Stomach (tissue), 9 donors: ENCODE data around the gene KREMEN2. TPM values are rescaled to one million over a fixed set of nuclear protein-coding genes. Genes with fewer than 3 reads are reported as not detected.
A peak's percentile ranks its signal among the peaks of the same experiment; 100 is the strongest.

Experiments
- DNase-seq, 2 donors: peaks; one replicate each; pipeline versions ENCODE4 v3.0.0 to v3.0.0-alpha.2; 2013 to 2019
- H3K27ac ChIP-seq, 5 donors: fragments of 200-600 bp in 4 of 5; sonication (generic) in 4 of 5; one replicate each; pipeline ENCODE4 v1.5.1; 2013 to 2019; ENCODE audit warnings: mild to moderate bottlenecking in 1 of 5, moderate library complexity in 1 of 5
- H3K27me3 ChIP-seq, 3 donors: fragments of 200-600 bp; sonication (generic); one replicate each; pipeline ENCODE4 v1.5.1; 2017 to 2019; ENCODE audit warnings: mixed run types in 1 of 3
- H3K36me3 ChIP-seq, 4 donors: fragments of 200-600 bp; sonication (generic); 1 replicate in 3 of 4; 2 replicates in 1 of 4; pipeline ENCODE4 v1.5.1; 2016 to 2019
- H3K4me1 ChIP-seq, 4 donors: fragments of 200-600 bp; sonication (generic); one replicate each; pipeline ENCODE4 v1.5.1; 2016 to 2019
- H3K4me3 ChIP-seq, 4 donors: fragments of 200-600 bp; sonication (generic) in 3 of 4; one replicate each; pipeline ENCODE4 v1.5.1; 2016 to 2019; ENCODE audit warnings: mild to moderate bottlenecking in 1 of 4
- H3K9me3 ChIP-seq, 4 donors: fragments of 200-600 bp; sonication (generic); one replicate each; pipeline ENCODE4 v1.5.1; 2016 to 2019
- CTCF ChIP-seq, 7 experiments: fragments of 450-650 bp in 4 of 7; fragments of 200-600 bp in 3 of 7; sonication (generic) in 3 of 7; IDR thresholded peaks; one replicate each; pipeline ENCODE4 v1.5.1; 2016 to 2019; ENCODE audit warnings: antibody characterized with exemption in 7 of 7, control low read depth in 2 of 7, mild to moderate bottlenecking in 1 of 7
- EP300 ChIP-seq: sonication (generic); formaldehyde crosslinking; IDR thresholded peaks from one replicate; pipeline ENCODE4 v1.6.1; 2017; ENCODE audit warnings: antibody characterized with exemption
- POLR2A ChIP-seq, 4 donors: fragments of 450-650 bp; IDR thresholded peaks; one replicate each; pipeline ENCODE4 v1.6.1; 2016; ENCODE audit warnings: antibody characterized with exemption in 4 of 4, control low read depth in 2 of 4, mild to moderate bottlenecking in 1 of 4, moderate library complexity in 1 of 4
- POLR2AphosphoS5 ChIP-seq, 3 donors: sonication (generic); formaldehyde crosslinking; IDR thresholded peaks; one replicate each; pipeline ENCODE4 v1.6.1; 2016; ENCODE audit warnings: antibody characterized with exemption in 3 of 3
- WGBS, 5 donors: extraction: QIAGEN DNeasy Blood & Tissue Kit in 3 of 5; methylation state at CpG; one replicate each; pipeline versions ENCODE4 v1.1.5 to v1.1.7; 2013 to 2018; 5-methylcytosine and 5-hydroxymethylcytosine counted together
- intact Hi-C: fragments of 100-400 bp; cut with DNase I; formaldehyde crosslinking; loops from one replicate; pipeline ENCODE4 v1.15.1; 2023; ENCODE audit warnings: low total_unique reads
- polyA plus RNA-seq, 3 donors: library from polyadenylated mRNA; stranded (reverse); fragments of 200-250 nt; gene quantifications; one replicate each; pipeline ENCODE4 v1.2.3, GENCODE V29; 2013
- total RNA-seq, 5 donors: library from RNA; depleted of rRNA; stranded (reverse); fragments of >200 nt; gene quantifications; one replicate each; pipeline versions ENCODE4 v1.1.0 to v1.2.3, GENCODE V29; 2014 to 2016
- donor health status: healthy with polysubstance abuse.
- donor health status: Bipolar disorder and iron deficiency.
- donor health status: healthy.

KREMEN2 gene
- total and polyA plus RNA-seq, 8 donors: 0.37 to 1.1 TPM; not detected in 6

DNA sequence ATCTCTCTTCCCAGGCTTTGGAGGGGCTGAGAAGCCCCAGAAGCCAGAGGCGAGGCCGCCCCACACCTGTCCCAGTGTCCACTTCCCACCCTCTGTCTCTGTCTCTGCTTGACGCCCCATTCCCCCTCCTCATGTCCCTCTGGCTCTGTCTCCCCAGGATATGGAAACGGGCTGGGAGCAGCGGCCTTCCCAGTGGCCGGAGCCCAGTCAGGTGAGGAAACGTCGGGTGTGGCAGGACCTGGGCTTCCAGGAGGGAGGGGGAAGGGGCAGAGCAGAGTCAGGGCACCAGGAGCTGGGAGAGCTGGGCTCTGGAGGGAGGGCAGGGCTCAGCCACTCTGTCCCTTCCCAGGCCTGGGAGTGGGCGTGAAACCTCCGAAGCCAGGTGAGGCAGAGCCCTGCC lies 26.8 kb downstream of the KREMEN2 start:
- Histone ChIP-seq H3K27ac (no peak overlapping the region), H3K9me3 (no peaks in the 10 kb centered on the region), H3K36me3 (no peaks in the 10 kb centered on the region), H3K4me3 (no peak overlapping the region), H3K4me1 (peaks cover 0 to 7% (median 1%) of the 10 kb centered on the region in 4 donors), H3K27me3 (peaks cover 0 to 53% (median 8%) of the 10 kb centered on the region in 3 donors)
- no peak for TF ChIP-seq POLR2A (IDR thresholded peaks at IDR 0.05)
- TF ChIP-seq CTCF (IDR thresholded peaks at IDR 0.05): no peak
- intact Hi-C loops: no loop called here
- DNase-seq: peak; percentile 42 to 73
- WGBS, 5 donors: 29 to 62% (median 52%) methylated on average over 7 to 10 of the region's 10 CpGs

DNA sequence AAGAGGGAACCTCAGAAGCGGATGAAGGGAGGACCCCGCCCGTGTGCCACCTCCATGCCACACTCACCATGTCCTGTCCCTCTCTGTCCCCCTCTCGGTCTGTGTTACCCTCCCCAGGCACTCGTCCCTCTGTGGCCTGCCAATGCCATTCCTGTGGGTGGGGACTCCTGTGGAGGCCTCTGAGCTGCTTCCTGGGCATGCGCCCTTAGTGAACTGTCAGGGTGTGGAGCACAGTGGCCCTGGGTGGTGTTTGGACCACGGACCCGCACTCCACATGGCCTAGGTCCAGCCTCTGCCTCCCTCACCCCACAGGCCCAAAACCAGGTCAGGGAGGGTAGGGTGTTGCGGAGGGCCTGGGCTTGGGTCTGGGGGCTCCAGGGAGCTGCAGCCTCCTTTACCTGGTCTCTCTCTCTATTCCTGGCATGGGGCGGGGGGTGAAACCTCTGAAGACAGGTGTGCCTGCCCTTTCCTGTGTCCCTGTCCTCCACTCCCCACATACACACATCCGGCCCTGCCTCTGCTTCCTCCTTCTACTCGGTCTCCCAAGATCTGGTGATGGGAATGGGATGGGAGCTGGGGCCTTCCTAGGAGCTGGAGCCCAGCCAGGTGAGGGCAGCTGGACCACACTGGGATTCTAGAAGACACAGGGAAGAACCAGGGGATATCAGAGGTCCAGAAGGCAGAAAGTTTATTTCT lies 27.6 kb downstream of the KREMEN2 start:
- Histone ChIP-seq H3K4me3 (no peak overlapping the region), H3K27ac (no peak overlapping the region), H3K27me3 (peaks cover 0 to 61% (median 8%) of the 10 kb centered on the region in 3 donors), H3K4me1 (peaks cover 0 to 4% (median 0%) of the 10 kb centered on the region in 4 donors), H3K36me3 (no peaks in the 10 kb centered on the region), H3K9me3 (no peaks in the 10 kb centered on the region)
- no peak for TF ChIP-seq EP300
- no peak for TF ChIP-seq CTCF (IDR thresholded peaks at IDR 0.05)
- TF ChIP-seq POLR2A (IDR thresholded peaks at IDR 0.05): no peak
- TF ChIP-seq POLR2AphosphoS5 (IDR thresholded peaks at IDR 0.05): no peak
- intact Hi-C loops: no loop called here
- DNase-seq: no peak
- 76 to 84% (median 81%) methylated on average over 8 to 12 of the region's 12 CpGs for WGBS, 5 donors

- Histone ChIP-seq H3K4me3 (no peak overlapping the region), H3K36me3 (no peaks in the 10 kb centered on the region), H3K27me3 (peaks cover 0 to 62% (median 8%) of the 10 kb centered on the region in 3 donors), H3K27ac (no peak overlapping the region), H3K4me1 (peaks cover 0 to 4% (median 0%) of the 10 kb centered on the region in 4 donors), H3K9me3 (no peaks in the 10 kb centered on the region)
- DNase-seq: no peak
- intact Hi-C loops: no loop called here
- WGBS, 5 donors: 71 to 84% (median 74%) methylated on average over 14 of the region's 14 CpGs
- TF ChIP-seq EP300 (no peak), POLR2AphosphoS5 (IDR thresholded peaks at IDR 0.05) (no peak), CTCF (IDR thresholded peaks at IDR 0.05) (no peak), POLR2A (IDR thresholded peaks at IDR 0.05) (no peak)
Observed at GRCh38 chr16:2992383-2993081, 28.5 kb downstream of the KREMEN2 start.

- DNase-seq: no peak
- intact Hi-C loops: no loop called here
- H3K4me1 ChIP-seq: no peaks in the 10 kb centered on the region
- H3K4me3 ChIP-seq: no peak overlapping the region
- H3K27ac ChIP-seq: no peak overlapping the region
- WGBS, 5 donors: 80 to 93% (median 85%) methylated on average over 11 to 13 of the region's 13 CpGs
- no peaks in the 10 kb centered on the region for H3K36me3 ChIP-seq
- peaks cover 0 to 61% (median 0%) of the 10 kb centered on the region in 3 donors for H3K27me3 ChIP-seq
- TF ChIP-seq CTCF (IDR thresholded peaks at IDR 0.05) (no peak), EP300 (no peak), POLR2A (IDR thresholded peaks at IDR 0.05) (no peak), POLR2AphosphoS5 (IDR thresholded peaks at IDR 0.05) (no peak)
- H3K9me3 ChIP-seq: no peaks in the 10 kb centered on the region
Observed at GRCh38 chr16:2996298-2996697, 32.2 kb downstream of the KREMEN2 start.
